B cell (primary cell): ENCODE data around the gene RNF215. TPM values are rescaled to one million over a fixed set of nuclear protein-coding genes. Genes with fewer than 3 reads are reported as not detected.

Source experiments
- ATAC-seq: fragments of 200-7000 bp; cut with Tn5 transposase; one replicate; pipeline ENCODE4 v1.10.0; 2021; ENCODE audit warnings: low read depth, mild to moderate bottlenecking, moderate number of reproducible peaks, moderate library complexity
- CTCF ChIA-PET: fragments of 350-600 bp; sonication (Branson Sonifier 250); formaldehyde crosslinking; loops from one replicate; lab custom pipeline; 2021; ENCODE audit warnings: antibody characterized with exemption, inconsistent platforms; lab: Charles Lee
- POLR2A ChIA-PET: fragments of 350-600 bp; sonication (Branson Sonifier 250); formaldehyde crosslinking; loops from one replicate; lab custom pipeline; 2021; ENCODE audit warnings: antibody characterized with exemption; lab: Charles Lee
- DNase-seq: peaks from one replicate; pipeline ENCODE4 v3.0.0; 2013
- H2AFZ ChIP-seq: 2 replicates; pipeline ENCODE4 v1.6.1; 2012; ENCODE audit warnings: mild to moderate bottlenecking, low read depth, low read length; ENCODE audit not compliant: insufficient read depth, poor library complexity, severe bottlenecking
- H3K27ac ChIP-seq, 2 donors: 1 replicate in 1 of 2; 2 replicates in 1 of 2; pipeline ENCODE4 v1.5.1; 2012 to 2013; ENCODE audit warnings: low read length in 2 of 2, mild to moderate bottlenecking in 2 of 2, moderate library complexity in 1 of 2
- H3K27me3 ChIP-seq, 4 experiments: fragments of 200-600 bp in 1 of 4; sonication (generic) in 1 of 4; replicated peaks in 1 of 4; 1 replicate in 2 of 4; 2 replicates in 2 of 4; pipeline versions ENCODE4 v1.6.1 to v1.7.0; 2013 to 2016; ENCODE audit warnings: low read length in 3 of 4, mild to moderate bottlenecking in 2 of 4, mixed read lengths in 1 of 4, moderate library complexity in 1 of 4; ENCODE audit not compliant: insufficient read depth in 4 of 4, control insufficient read depth in 3 of 4; ENCODE audit errors: control extremely low read depth in 1 of 4
- H3K36me3 ChIP-seq, 2 experiments: replicated peaks in 1 of 2; 1 replicate in 1 of 2; 2 replicates in 1 of 2; pipeline versions ENCODE4 v1.6.1 to v1.7.1; 2013; ENCODE audit warnings: low read length in 1 of 2; ENCODE audit not compliant: insufficient read depth in 2 of 2, control insufficient read depth in 1 of 2; ENCODE audit errors: control extremely low read depth in 1 of 2, extremely low read depth in 1 of 2
- H3K4me1 ChIP-seq, 2 donors: fragments of 200-600 bp in 1 of 2; sonication (generic) in 1 of 2; 1 replicate in 1 of 2; 2 replicates in 1 of 2; pipeline versions ENCODE4 v1.5.1 to v1.6.1; 2013 to 2017; ENCODE audit warnings: low read length in 2 of 2; ENCODE audit not compliant: control insufficient read depth in 2 of 2, insufficient read depth in 2 of 2
- H3K4me2 ChIP-seq: replicated peaks from 2 replicates; pipeline ENCODE3; 2012; ENCODE audit warnings: mild to moderate bottlenecking, low read depth, low read length; ENCODE audit not compliant: poor library complexity, severe bottlenecking
- H3K4me3 ChIP-seq, 5 experiments: fragments of 200-600 bp in 1 of 5; sonication (generic) in 1 of 5; 1 replicate in 3 of 5; 2 replicates in 2 of 5; pipeline versions ENCODE4 v1.5.1 to v1.7.0; 2011 to 2016; ENCODE audit warnings: low read length in 4 of 5, mild to moderate bottlenecking in 4 of 5, low read depth in 2 of 5, control low read depth in 1 of 5, moderate library complexity in 1 of 5; ENCODE audit not compliant: insufficient read depth in 1 of 5; ENCODE audit errors: control extremely low read depth in 1 of 5, extremely low read depth in 1 of 5
- H3K79me2 ChIP-seq: fragments of 200-600 bp; sonication (generic); one replicate; pipeline ENCODE4 v1.6.0; 2016; ENCODE audit warnings: low read length; ENCODE audit not compliant: control insufficient read depth, insufficient read depth
- H3K9ac ChIP-seq: fragments of 200-600 bp; sonication (generic); 2 replicates; pipeline ENCODE4 v1.6.1; 2017; ENCODE audit warnings: mild to moderate bottlenecking, low read length, moderate library complexity
- H3K9me3 ChIP-seq, 3 donors: one replicate each; pipeline versions ENCODE4 v1.6.1 to v1.7.1; 2013; ENCODE audit warnings: low read length in 2 of 3; ENCODE audit not compliant: control insufficient read depth in 2 of 3, insufficient read depth in 1 of 3; ENCODE audit errors: control extremely low read depth in 1 of 3
- H4K20me1 ChIP-seq: 2 replicates; pipeline ENCODE4 v1.6.0; 2012; ENCODE audit warnings: mild to moderate bottlenecking, low read length; ENCODE audit not compliant: insufficient read depth, control insufficient read depth, poor library complexity, severe bottlenecking
- H3K27ac Mint-ChIP-seq: one replicate; pipeline ENCODE4 v1.8.0; 2021; ENCODE audit warnings: mixed read lengths
- H3K27me3 Mint-ChIP-seq: one replicate; pipeline ENCODE4 v1.8.0; 2021; ENCODE audit warnings: mixed read lengths
- H3K4me1 Mint-ChIP-seq: one replicate; pipeline ENCODE4 v1.8.0; 2021; ENCODE audit warnings: mixed read lengths
- H3K4me3 Mint-ChIP-seq: one replicate; pipeline ENCODE4 v1.8.0; 2021; ENCODE audit warnings: mixed read lengths
- H3K9me3 Mint-ChIP-seq: one replicate; pipeline ENCODE4 v1.8.0; 2022; ENCODE audit warnings: mixed read lengths; ENCODE audit not compliant: insufficient read depth
- CTCF ChIP-seq: fragments of 200-600 bp; IDR thresholded peaks from one replicate; pipeline ENCODE4 v1.8.0; 2022; ENCODE audit warnings: antibody characterized with exemption, mild to moderate bottlenecking
- EZH2 ChIP-seq: IDR thresholded peaks from 2 replicates; pipeline ENCODE4 v1.6.1; 2012; ENCODE audit warnings: borderline replicate concordance, low read depth, mild to moderate bottlenecking, moderate library complexity, low read length; ENCODE audit not compliant: insufficient read depth, poor library complexity, severe bottlenecking
- WGBS: methylation state at CpG from one replicate; pipeline ENCODE4 v1.1.5; 2013; ENCODE audit warnings: missing lambda C conversion rate; ENCODE audit not compliant: insufficient coverage; 5-methylcytosine and 5-hydroxymethylcytosine counted together
- intact Hi-C: fragments of 100-400 bp; cut with micrococcal nuclease; formaldehyde crosslinking; loops from one replicate; pipeline ENCODE4 v1.10.0; 2022
- polyA plus RNA-seq: library from polyadenylated mRNA; depleted of rRNA; stranded (reverse); fragments of >200 nt; gene quantifications from 2 replicates; pipeline ENCODE4 v1.2.3, GENCODE V29; 2012
- total RNA-seq, 2 donors: library from RNA; stranded (reverse); fragments of 120-200 nt in 1 of 2; gene quantifications; 1 replicate in 1 of 2; 2 replicates in 1 of 2; pipeline versions ENCODE4 v1.2.3 to v1.2.4, GENCODE V29; 2013 to 2022

Gene RNF215
- total and polyA plus RNA-seq, 2 donors (not counting 1 experiment from before 2014, with no cell fraction given) = 8.8 to 18.6 TPM

- H3K79me2 ChIP-seq = no peaks in the 10 kb centered on the region
- H3K36me3 ChIP-seq = no peaks in the 10 kb centered on the region
- ATAC-seq (no peak), DNase-seq (no peak)
- H3K27me3 ChIP-seq = peaks cover 0 to 40% (median 26%) of the 10 kb centered on the region in 4 experiments
- 78% methylated on average over 1 of the region's 1 CpG for WGBS
- Mint-ChIP-seq H3K27ac (no peak overlapping the region), H3K9me3 (no peaks in the 10 kb centered on the region), H3K27me3 (peaks cover 33% of the 10 kb centered on the region), H3K4me1 (peaks cover 10% of the 10 kb centered on the region), H3K4me3 (no peak overlapping the region)
- ChIA-PET POLR2A (no interaction called here), CTCF (interaction anchor here (0.6 to 19.9 kb wide), 2 partner anchors 112 to 1347 kb away, joined by 5 to 510 read pairs; partner anchors contain the start of gene CASTOR1)
- H2AFZ ChIP-seq = no peak overlapping the region
- H3K4me1 ChIP-seq = peaks cover 17 to 22% of the 10 kb centered on the region in 2 donors
- intact Hi-C loops = no loop called here
- peaks cover 0 to 8% (median 0%) of the 10 kb centered on the region in 3 donors for H3K9me3 ChIP-seq
- H3K4me3 ChIP-seq = no peak overlapping the region
- TF ChIP-seq EZH2 (no peak), CTCF (no peak)
- no peak overlapping the region for H3K4me2 ChIP-seq
- H4K20me1 ChIP-seq = no peaks in the 10 kb centered on the region
- no peak overlapping the region for H3K9ac ChIP-seq
- H3K27ac ChIP-seq = no peak overlapping the region
Observed at GRCh38 chr22:30400159-30400558, 12.9 kb upstream of the RNF215 start.

GRCh38 chr22:30399718-30400117, 12.5 kb upstream of the RNF215 start:
- TF ChIP-seq CTCF = no peak
- no peak for TF ChIP-seq EZH2
- Histone ChIP-seq H3K79me2 (no peaks in the 10 kb centered on the region), H3K9me3 (peaks cover 0 to 8% (median 0%) of the 10 kb centered on the region in 3 donors), H3K4me3 (no peak overlapping the region), H3K27ac (no peak overlapping the region), H2AFZ (no peak overlapping the region), H3K36me3 (no peaks in the 10 kb centered on the region), H3K9ac (no peak overlapping the region), H3K4me1 (peaks cover 17 to 22% of the 10 kb centered on the region in 2 donors), H3K27me3 (peaks cover 0 to 40% (median 26%) of the 10 kb centered on the region in 4 experiments), H4K20me1 (no peaks in the 10 kb centered on the region), H3K4me2 (no peak overlapping the region)
- no peaks in the 10 kb centered on the region for H3K9me3 Mint-ChIP-seq
- ChIA-PET CTCF (interaction anchor here (19.9 kb wide), 1 partner anchor 111 kb away, joined by 510 read pairs; the partner anchor contains the start of gene CASTOR1), POLR2A (no interaction called here)
- DNase-seq = no peak
- peaks cover 37% of the 10 kb centered on the region for H3K27me3 Mint-ChIP-seq
- H3K4me1 Mint-ChIP-seq = peaks cover 10% of the 10 kb centered on the region
- intact Hi-C loops = loop anchor here (10.0 kb wide), 1 partner anchor 195 kb away; the partner anchor contains the start of gene PES1
- no peak overlapping the region for H3K27ac Mint-ChIP-seq
- WGBS = 93% methylated on average over 3 of the region's 5 CpGs
- no peak for ATAC-seq
- no peak overlapping the region for H3K4me3 Mint-ChIP-seq
